Mesendoderm (in vitro differentiated cells): ENCODE measurements around the gene TBC1D26. TPM values are rescaled to one million over a fixed set of nuclear protein-coding genes. Genes with fewer than 3 reads are reported as not detected.
"Not testable (repeated sequence)": the region's sequence is repeated elsewhere in the genome, so short reads cannot be mapped to it uniquely, and the experiment has no call there.

Experiments used
- DNase-seq: peaks from one replicate; pipeline ENCODE4 v3.0.0; 2013
- H2AK5ac ChIP-seq: 2 replicates; pipeline ENCODE4 v1.6.1; 2013; ENCODE audit warnings: low read length, inconsistent platforms
- H2BK120ac ChIP-seq: 2 replicates; pipeline ENCODE4 v1.6.1; 2013; ENCODE audit warnings: low read depth, mild to moderate bottlenecking, low read length, moderate library complexity, mixed read lengths
- H2BK15ac ChIP-seq: replicated peaks from 2 replicates; pipeline ENCODE4 v1.6.1; 2013; ENCODE audit warnings: low read depth, mild to moderate bottlenecking, moderate library complexity
- H2BK5ac ChIP-seq: 2 replicates; pipeline ENCODE4 v1.6.1; 2013; ENCODE audit warnings: low read length, inconsistent platforms
- H3K18ac ChIP-seq: 2 replicates; pipeline ENCODE4 v1.6.1; 2013; ENCODE audit warnings: mild to moderate bottlenecking, low read length, mixed read lengths
- H3K23ac ChIP-seq: one replicate; pipeline ENCODE4 v1.6.1; 2013; ENCODE audit warnings: low read length
- H3K27ac ChIP-seq: 2 replicates; pipeline ENCODE4 v1.5.1; 2013; ENCODE audit warnings: low read depth, mild to moderate bottlenecking, inconsistent platforms, low read length, moderate library complexity
- H3K27me3 ChIP-seq: 2 replicates; pipeline ENCODE4 v1.6.1; 2013; ENCODE audit warnings: low read length, control low read depth, mild to moderate bottlenecking, inconsistent platforms; ENCODE audit not compliant: insufficient read depth, poor library complexity
- H3K36me3 ChIP-seq: 2 replicates; pipeline ENCODE4 v1.6.1; 2013; ENCODE audit warnings: low read length, inconsistent platforms; ENCODE audit not compliant: control insufficient read depth, insufficient read depth
- H3K4ac ChIP-seq: one replicate; pipeline ENCODE4 v1.6.1; 2013; ENCODE audit warnings: low read depth, mild to moderate bottlenecking, low read length, moderate library complexity
- H3K4me1 ChIP-seq: 2 replicates; pipeline ENCODE4 v1.6.1; 2013; ENCODE audit warnings: low read depth, low read length, inconsistent platforms; ENCODE audit not compliant: control insufficient read depth
- H3K4me2 ChIP-seq: 2 replicates; pipeline ENCODE4 v1.6.1; 2013; ENCODE audit warnings: low read length
- H3K4me3 ChIP-seq: 2 replicates; pipeline ENCODE4 v1.5.1; 2013; ENCODE audit warnings: mild to moderate bottlenecking, low read length
- H3K56ac ChIP-seq: one replicate; pipeline ENCODE4 v1.6.1; 2013; ENCODE audit warnings: low read length
- H3K79me1 ChIP-seq: 2 replicates; pipeline ENCODE4 v1.6.1; 2013; ENCODE audit warnings: low read length, inconsistent platforms
- H3K79me2 ChIP-seq: 2 replicates; pipeline ENCODE4 v1.6.1; 2013; ENCODE audit warnings: mild to moderate bottlenecking, low read length; ENCODE audit not compliant: control insufficient read depth, insufficient read depth
- H3K9ac ChIP-seq: 2 replicates; pipeline ENCODE4 v1.6.1; 2013; ENCODE audit warnings: low read length, inconsistent platforms
- H4K5ac ChIP-seq: one replicate; pipeline ENCODE4 v1.6.1; 2013; ENCODE audit warnings: low read length
- H4K8ac ChIP-seq: one replicate; pipeline ENCODE4 v1.6.1; 2013; ENCODE audit warnings: low read depth, mild to moderate bottlenecking, control low read depth, low read length, moderate library complexity
- WGBS: extraction: QIAGEN DNeasy Blood & Tissue Kit; methylation state at CpG from one replicate; pipeline ENCODE4 v1.1.7; 2013; ENCODE audit warnings: low lambda C conversion rate, missing lambda C conversion rate; ENCODE audit not compliant: insufficient coverage; ENCODE audit errors: extremely low coverage; 5-methylcytosine and 5-hydroxymethylcytosine counted together
- small RNA-seq: library from polyadenylated mRNA; stranded (forward); fragments of <200 nt; extraction: miRNeasy Mini kit (QIAGEN cat#:217004); gene quantifications from one replicate; pipeline ENCODE3, GENCODE V24; 2013; ENCODE audit not compliant: insufficient read depth

Gene TBC1D26

DNA sequence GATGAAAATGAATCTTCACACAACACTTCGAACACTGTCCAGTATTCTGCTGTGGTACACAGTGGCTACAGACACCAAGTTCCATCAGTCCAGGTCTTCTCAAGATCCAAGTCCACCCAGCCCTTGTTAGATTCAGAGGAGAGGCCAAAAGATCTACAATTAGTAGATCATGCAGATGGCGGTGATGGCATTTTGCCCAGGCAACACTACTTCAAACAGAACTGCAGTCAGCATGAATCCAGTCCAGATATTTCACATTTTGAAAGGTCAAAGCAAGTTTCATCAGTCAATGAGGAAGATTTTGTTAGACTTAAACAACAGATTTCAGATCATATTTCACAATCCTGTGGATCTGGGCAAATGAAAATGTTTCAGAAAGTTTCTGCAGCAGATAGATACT lies 52.3 kb downstream of the TBC1D26 start:
- H4K8ac ChIP-seq, H2BK15ac ChIP-seq, H3K79me2 ChIP-seq, H3K4me1 ChIP-seq, H2BK5ac ChIP-seq, H3K4ac ChIP-seq, H2BK120ac ChIP-seq, H3K36me3 ChIP-seq, DNase-seq, H3K27me3 ChIP-seq, H3K56ac ChIP-seq, H3K27ac ChIP-seq, H3K9ac ChIP-seq, H4K5ac ChIP-seq, H3K18ac ChIP-seq, H3K4me3 ChIP-seq, H3K4me2 ChIP-seq, H3K23ac ChIP-seq, H2AK5ac ChIP-seq, H3K79me1 ChIP-seq: not testable (repeated sequence)
- WGBS = no CpG with 5 or more reads among the region's 2 CpGs

DNA sequence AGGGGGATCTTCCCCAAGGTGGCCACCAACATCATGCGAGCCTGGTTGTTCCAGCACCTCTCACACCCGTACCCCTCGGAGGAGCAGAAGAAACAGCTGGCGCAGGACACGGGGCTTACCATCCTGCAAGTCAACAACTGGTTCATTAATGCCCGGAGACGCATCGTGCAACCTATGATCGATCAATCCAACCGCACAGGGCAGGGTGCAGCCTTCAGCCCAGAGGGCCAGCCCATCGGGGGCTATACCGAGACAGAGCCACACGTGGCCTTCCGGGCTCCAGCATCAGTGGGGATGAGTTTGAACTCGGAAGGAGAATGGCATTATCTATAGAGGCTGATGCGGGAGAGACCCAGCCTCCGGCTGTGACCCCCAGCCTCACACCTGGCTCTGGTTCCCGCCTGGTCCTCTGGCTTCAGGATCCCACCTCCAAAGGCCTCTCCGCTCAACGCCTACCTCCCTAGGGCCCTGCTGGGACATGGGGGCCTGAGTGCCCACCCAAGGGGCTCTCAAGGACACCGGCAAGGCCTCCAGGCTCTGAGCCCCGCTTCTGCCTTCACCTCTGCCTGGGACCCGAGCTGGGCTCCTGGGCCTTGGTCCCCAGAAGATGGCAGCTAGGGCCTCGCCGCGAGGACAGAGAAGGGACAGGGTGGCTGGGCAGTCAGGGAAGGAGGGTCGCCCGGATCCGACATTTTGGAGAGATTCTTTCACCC lies 55.4 kb downstream of the TBC1D26 start:
- not testable (repeated sequence) for H3K23ac ChIP-seq, H3K56ac ChIP-seq, H3K18ac ChIP-seq, DNase-seq, H3K4me3 ChIP-seq, H4K8ac ChIP-seq, H2BK120ac ChIP-seq, H3K9ac ChIP-seq, H3K36me3 ChIP-seq, H3K4ac ChIP-seq, H3K27ac ChIP-seq, H3K4me2 ChIP-seq, H3K27me3 ChIP-seq, H3K79me1 ChIP-seq, H2BK5ac ChIP-seq, H4K5ac ChIP-seq, H3K79me2 ChIP-seq, H2AK5ac ChIP-seq, H3K4me1 ChIP-seq, H2BK15ac ChIP-seq
- WGBS = no CpG with 5 or more reads among the region's 29 CpGs

DNA sequence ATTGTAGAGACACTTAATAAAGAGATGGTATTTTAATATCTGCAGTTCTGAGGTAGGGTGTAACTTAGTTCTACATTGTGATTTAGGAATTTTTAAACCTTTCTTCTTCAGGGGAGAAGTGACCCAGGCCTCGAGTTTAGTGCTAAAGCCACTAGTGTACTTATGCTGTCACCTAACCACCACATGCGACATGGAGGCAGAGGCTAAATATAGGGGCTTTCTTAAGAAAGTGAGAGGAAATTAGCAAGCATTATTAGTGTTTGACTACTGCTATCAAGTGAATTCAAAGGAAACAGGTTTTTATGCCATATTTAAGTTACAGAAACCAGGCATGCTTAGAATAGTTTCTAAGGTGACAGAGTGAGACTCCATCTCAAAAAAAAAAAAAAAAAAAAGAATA lies 56.3 kb downstream of the TBC1D26 start:
- H3K79me1 ChIP-seq, H2BK5ac ChIP-seq, H4K5ac ChIP-seq, H2BK120ac ChIP-seq, DNase-seq, H3K27ac ChIP-seq, H3K79me2 ChIP-seq, H3K18ac ChIP-seq, H3K36me3 ChIP-seq, H2AK5ac ChIP-seq, H3K9ac ChIP-seq, H3K4me2 ChIP-seq, H4K8ac ChIP-seq, H3K4ac ChIP-seq, H3K56ac ChIP-seq, H3K27me3 ChIP-seq, H3K4me1 ChIP-seq, H3K23ac ChIP-seq, H2BK15ac ChIP-seq, H3K4me3 ChIP-seq: not testable (repeated sequence)
- no CpG with 5 or more reads among the region's 2 CpGs for WGBS

Small RNA genes within 50 kb of the gene (small RNA-seq; reads per million reads assigned to genes)
- gene AC015922.1 = not detected
- not detected for gene RNA5SP436
